GM19240 (cell line): Measurements from ENCODE around the gene THOC2.
"Not testable (repeated sequence)": the region's sequence is repeated elsewhere in the genome, so short reads cannot be mapped to it uniquely, and the experiment has no call there.

Experiments
- DNase-seq: peaks from one replicate; pipeline ENCODE4 v3.0.0; 2011; ENCODE audit warnings: low spot score; ENCODE audit not compliant: insufficient read length

Gene THOC2

GRCh38 chrX:123675154-123675553 is 57.7 kb downstream of the THOC2 start:
- DNase-seq, result no peak

- DNase-seq, result no peak
Observed at GRCh38 chrX:123673813-123674212, 59.0 kb downstream of the THOC2 start.

- no peak for DNase-seq
Observed at GRCh38 chrX:123665197-123665596, 67.7 kb downstream of the THOC2 start.

DNA sequence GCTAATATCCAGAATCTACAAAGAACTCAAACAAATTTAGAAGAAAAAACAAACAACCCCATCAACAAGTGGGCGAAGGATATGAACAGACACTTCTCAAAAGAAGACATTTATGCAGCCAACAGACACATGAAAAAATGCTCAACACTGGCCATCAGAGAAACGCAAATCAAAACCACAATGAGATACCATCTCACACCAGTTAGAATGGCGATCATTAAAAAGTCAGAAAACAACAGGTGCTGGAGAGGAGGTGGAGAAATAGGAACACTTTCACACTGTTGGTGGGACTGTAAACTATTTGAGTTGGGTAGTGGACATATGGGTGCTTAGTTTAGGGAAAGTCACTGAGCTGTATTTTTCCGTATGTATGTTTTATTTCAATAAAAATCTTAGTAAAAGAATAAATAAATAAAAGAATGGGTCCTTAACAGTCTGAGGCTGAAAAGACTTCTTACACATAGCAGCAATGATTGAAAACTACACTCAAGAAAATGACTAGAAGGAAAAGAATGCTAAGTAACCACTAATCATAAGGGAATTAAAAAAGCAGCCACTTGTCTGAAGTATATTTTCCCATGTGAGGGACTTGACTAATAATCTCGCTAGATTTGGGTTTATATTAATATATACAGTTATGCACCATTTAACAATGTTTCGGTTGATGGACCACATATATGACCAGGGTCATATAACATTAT is 68.2 kb downstream of the THOC2 start:
- not testable (repeated sequence) for DNase-seq

DNA sequence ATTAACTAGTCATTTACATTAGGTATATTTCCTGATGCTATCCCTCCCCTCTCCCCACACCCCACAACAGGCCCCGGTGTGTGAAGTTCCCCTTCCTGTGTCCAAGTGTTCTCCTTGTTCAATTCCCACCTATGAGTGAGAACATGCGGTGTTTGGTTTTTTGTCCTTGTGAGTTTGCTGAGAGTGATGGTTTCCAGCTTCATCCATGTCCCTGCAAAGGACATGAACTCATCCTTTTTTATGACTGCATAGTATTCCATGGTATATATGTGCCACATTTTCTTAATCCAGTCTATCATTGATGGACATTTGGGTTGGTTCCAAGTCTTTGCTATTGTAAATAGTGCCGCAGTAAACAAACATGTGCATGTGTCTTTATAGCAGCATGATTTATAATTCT is 69.1 kb downstream of the THOC2 start:
- not testable (repeated sequence) for DNase-seq

DNA sequence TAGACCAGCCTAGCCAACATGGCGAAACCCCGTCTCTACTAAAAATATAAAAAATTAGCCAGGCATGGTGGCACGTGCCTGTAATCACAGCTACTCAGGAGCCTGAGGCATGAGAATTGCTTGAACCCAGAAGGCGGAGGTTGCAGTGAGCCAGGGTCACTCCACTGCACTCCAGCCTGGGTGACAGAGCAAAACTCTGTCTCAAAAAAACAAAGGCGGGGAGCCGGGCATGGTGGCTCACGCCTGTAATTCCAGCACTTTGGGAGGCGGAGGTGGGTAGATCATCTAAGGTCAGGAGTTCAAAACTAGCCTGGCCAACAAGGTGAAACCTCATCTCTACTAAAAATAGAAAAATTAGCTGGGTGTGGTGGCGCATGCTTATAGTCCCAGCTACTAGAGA is 76.3 kb downstream of the THOC2 start:
- not testable (repeated sequence) for DNase-seq

- DNase-seq, result not testable (repeated sequence)
Observed at GRCh38 chrX:123648811-123649181, 84.1 kb downstream of the THOC2 start.

DNA sequence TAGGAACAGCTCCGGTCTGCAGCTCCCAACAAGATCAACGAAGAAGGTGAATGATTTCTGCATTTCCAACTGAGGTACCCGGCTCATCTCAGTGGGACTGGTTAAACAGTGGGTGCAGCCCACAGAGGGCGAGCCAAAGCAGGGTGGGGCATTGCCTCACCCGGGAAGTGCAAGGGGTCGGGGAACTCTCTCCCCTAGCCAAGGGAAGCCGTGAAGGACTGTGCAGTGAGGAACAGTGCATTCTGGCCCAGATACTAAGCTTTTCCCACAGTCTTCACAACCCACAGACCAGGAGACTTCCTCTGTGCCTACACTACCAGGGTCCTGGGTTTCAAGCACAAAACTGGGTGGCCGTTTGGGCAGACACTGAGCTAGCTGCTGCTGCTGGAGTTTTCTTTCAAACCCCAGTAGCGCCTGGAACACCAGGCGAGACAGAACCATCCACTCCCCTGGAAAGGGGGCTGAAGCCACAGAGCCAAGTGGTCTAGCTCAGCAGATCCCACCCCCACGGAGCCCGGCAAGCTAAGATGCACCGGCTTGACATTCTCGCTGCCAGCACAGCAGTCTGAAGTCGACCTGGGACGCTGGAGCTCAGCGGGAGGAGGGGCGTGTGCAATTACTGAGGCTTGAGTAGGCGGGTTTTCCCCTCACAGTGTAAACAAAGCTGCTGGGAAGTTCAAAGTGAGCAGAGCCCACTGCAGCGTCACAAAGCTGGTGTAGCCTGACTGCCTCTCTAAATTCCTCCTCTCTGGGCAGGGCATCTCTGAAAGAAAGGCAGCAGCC is 84.6 kb downstream of the THOC2 start:
- DNase-seq, result no peak

DNA sequence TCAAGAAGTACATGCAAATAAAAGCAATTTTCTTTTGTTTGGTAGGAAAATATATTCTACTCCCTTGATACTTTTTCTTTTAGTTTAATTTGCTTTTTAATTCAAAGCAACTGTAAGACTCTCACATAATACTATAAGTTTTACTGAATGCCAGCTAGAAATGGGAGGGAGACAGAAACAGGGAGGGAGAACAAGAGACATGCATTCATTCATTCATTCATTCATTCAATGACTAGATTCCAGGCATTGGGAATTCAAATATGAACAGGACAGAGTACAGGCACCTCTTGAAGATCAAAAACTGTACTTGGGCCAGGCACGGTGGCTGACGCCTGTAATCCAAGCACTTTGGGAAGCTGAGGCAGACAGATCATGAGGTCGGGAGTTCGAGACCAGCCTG is 85.6 kb downstream of the THOC2 start:
- DNase-seq, result no peak

GRCh38 chrX:123629502-123629901 is 103.3 kb downstream of the THOC2 start:
- DNase-seq, result no peak

DNA sequence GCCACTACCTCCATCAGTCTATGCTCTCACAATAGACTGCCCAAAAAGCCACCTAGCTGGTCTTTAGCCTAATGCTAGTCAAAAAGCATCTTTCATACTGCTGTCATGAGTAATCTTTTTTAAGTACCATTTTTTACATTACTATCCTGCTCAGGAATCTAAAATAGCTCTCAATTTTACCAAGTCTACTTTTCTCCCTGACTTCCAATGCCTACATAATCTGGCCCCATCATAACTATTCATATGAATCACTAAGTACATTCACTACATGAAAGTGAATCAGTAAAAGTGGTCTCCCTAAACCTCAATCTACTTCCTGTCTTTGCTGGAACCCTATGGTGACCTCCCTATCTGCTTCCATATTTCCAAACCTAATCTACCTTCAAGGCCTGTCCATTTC is 105.9 kb downstream of the THOC2 start:
- DNase-seq, result no peak

GRCh38 chrX:123625952-123626351 is 106.9 kb downstream of the THOC2 start:
- DNase-seq, result no peak

DNA sequence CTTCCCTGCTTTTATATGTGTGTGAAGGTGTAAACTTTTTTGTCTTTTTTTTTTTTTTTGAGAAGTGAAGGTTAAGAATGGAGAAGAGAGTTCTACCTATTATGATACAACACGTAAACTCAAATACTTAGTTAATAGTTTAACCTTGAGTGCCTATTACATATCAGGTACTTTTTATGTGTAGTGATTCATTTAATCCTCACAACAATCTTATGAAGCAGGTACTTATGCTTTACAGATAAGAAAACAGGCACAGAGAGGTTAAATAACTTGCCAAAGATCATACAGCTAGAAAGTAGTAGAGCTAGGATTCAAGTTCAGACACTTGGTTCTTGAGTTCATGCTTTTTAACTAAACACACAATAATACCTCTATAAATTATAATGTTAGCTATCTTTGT is 107.4 kb downstream of the THOC2 start:
- no peak for DNase-seq

DNA sequence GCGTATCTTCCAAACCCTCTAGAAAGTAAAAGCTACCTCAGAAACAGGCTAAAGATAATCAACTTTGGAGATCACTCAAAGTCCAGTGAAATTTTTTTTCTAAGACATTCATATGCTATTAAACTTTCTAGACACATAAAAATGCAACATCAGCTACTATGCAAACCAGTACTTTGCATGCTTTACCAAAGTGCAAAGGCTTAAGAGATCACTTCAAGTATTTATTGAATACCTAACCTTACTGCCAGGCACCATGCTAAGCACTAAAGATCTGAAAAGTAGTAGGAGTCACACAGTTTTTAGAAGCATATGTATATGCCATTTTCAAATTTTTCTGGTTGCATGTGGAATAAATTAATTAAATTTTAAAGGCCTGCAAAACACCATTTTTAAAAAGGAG is 115.8 kb downstream of the THOC2 start:
- DNase-seq, result no peak

DNA sequence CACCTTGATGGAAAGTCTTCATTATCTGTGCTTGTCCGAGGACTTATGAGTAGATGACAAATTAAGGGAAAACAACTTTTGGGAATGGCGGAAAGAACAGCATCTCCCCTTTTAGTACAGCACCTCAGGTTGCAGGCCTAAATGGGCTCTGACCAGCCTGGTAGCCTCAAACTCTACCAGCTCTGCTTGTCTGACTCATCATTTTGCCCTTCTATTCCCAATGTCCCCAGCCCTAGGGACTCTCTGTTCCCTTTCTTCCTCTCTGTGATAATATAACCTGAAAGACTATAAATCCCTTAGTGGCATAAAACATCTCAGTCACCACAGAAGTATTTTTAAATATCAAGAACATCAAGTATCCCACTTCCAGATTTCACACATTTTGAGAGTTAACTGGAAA is 121.9 kb downstream of the THOC2 start:
- DNase-seq, result no peak

DNA sequence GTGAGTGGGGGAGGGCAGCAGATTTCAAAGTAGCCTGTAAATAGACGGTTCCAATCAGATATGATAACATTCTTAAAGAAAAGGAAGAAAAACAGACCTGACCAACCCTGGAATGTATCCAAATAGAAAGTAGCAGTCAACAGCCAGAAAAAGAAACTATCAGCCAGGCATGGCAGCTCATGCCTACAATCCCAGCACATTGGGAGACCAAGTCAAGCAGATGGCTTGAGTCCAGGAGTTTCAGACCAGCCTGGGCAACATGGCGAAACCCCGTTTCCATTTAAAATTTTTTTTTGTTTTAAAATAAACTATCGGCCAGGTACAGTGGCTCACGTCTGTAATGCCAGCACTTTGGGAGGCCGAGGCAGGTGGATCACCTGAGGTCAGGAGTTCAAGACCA is 125.0 kb downstream of the THOC2 start:
- no peak for DNase-seq

DNA sequence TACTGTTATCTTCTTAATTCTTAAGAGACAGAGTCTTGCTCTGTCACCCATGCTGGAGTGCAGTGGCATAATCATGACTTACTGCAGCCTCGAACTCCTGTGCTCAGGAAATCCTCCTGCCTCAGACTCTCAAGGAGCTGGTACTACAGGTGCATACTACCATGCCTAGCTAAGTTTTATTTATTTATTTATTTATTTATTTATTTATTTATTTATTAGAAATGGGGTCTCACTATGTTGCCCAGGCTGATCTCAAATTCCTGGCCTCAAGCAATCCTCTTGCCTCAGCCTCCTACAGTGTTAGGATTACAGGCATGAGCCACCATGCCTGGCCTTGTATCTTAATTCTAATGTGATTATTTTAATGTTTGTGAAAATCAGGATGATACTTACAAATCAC is 125.6 kb downstream of the THOC2 start:
- DNase-seq, result no peak

- no peak for DNase-seq
Observed at GRCh38 chrX:123603491-123603890, 129.4 kb downstream of the THOC2 start.

GRCh38 chrX:123601437-123601836 is 131.4 kb downstream of the THOC2 start:
- DNase-seq, result no peak

DNA sequence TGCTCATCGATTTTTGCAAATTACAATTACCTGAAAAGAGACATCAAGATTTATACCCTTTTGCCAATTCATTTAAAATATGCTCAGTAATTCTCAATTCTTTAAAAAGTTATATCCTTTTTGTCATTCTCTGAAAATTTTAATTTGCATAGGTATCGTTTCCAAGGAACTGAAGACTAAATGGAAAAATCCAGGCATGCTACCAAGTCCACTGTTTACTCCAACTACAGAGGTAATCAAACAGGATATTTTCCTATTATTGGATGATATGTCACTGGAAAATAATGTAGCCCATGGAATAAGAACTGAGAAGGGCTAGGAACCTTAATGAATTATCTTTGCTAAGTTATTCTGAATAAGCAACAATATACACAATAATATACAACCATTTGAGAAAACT is 132.7 kb downstream of the THOC2 start:
- DNase-seq, result no peak

DNA sequence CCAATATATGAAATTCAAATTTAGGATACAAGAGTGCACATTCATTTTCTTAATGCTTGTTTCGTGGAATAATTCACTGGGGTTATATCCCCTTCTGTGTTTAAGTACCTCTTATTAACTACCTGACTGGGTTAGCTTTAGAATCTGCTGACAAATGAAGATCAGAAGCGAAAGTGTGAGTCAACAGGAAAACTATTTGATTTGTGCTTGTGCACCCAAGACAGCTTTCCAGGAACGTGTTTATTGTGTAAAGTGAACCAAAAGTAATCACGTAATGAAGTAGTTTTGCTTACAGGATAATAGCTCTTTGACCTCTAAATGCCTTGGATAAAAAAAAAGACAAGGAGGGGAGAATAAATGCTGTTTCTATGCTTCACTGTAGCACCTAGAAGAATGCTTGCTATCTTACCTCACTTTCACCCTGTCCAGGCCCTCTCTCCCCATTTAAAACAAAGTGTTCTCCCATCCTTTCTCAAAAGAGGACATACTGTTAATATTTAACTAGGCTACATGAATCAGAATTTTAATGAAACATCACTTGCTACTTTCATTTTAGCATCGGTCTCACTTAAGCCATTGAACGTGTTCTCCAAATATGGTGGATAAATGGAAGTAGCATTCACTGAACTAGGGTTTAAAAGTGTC is 141.9 kb downstream of the THOC2 start:
- no peak for DNase-seq

DNA sequence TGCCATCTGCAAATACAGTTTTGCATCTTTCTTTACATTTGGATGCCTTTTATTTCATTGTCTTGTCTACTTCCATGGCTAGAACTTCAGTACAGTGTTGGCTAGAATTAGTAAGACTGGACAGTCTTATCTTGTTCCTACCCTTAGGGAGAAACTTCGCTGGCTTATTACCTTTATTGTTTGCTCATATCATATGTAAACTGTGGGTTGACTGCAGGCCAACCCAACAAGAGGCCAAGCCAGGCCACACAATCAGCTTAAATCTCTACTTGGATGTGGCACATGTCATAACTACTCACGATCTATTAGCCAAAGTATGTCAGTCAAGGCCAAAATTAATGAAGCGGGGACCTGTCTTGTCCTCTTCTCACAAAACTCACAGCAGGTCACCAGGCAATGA is 144.1 kb downstream of the THOC2 start:
- DNase-seq, result no peak

- DNase-seq, result no peak
Observed at GRCh38 chrX:123581586-123581985, 151.3 kb downstream of the THOC2 start.
